Mucosa of descending colon (tissue), 3 donors: ENCODE results near the gene POU2F3. TPM values are rescaled to one million over a fixed set of nuclear protein-coding genes. Genes with fewer than 3 reads are reported as not detected.

Source experiments
- ATAC-seq: fragments of 200-7000 bp; cut with Tn5 transposase; one replicate; pipeline ENCODE4 v1.9.1; 2020; ENCODE audit warnings: mild to moderate bottlenecking, moderate library complexity
- DNase-seq, 3 donors: peaks; one replicate each; pipeline ENCODE4 v3.0.0-alpha.2; 2020
- H3K36me3 ChIP-seq: fragments of 200-600 bp; one replicate; pipeline ENCODE4 v1.8.0; 2021; ENCODE audit warnings: low read depth, mild to moderate bottlenecking
- H3K4me1 ChIP-seq: fragments of 200-600 bp; one replicate; pipeline ENCODE4 v1.8.0; 2021; ENCODE audit warnings: low read depth, mild to moderate bottlenecking
- H3K4me3 ChIP-seq: fragments of 200-600 bp; one replicate; pipeline ENCODE4 v1.8.0; 2021; ENCODE audit warnings: mild to moderate bottlenecking
- H3K9me3 ChIP-seq: fragments of 200-600 bp; one replicate; pipeline ENCODE4 v1.8.0; 2021; ENCODE audit warnings: mild to moderate bottlenecking
- CTCF ChIP-seq: fragments of 200-600 bp; IDR thresholded peaks from one replicate; pipeline ENCODE4 v1.8.0; 2022; ENCODE audit warnings: antibody characterized with exemption, mild to moderate bottlenecking
- intact Hi-C, 2 donors: fragments of 100-400 bp; cut with DNase I in 1 of 2; cut with micrococcal nuclease in 1 of 2; formaldehyde crosslinking; loops; one replicate each; pipeline versions ENCODE4 v1.11.0 to v1.11.1; 2022; cut with DNase I, micrococcal nuclease
- total RNA-seq, 3 donors: library from RNA; stranded (reverse); fragmentation: NEBNext Ultra II Directional in 2 of 3; extraction: Animal tissue kit (Norgen Biotek cat#: 25700) in 2 of 3; gene quantifications; one replicate each; pipeline versions ENCODE4 v1.2.1 to v1.2.4, GENCODE V29; 2021 to 2023
- donor health status: DM: no; HTN: no; CAD: no; lungs with moderate emphysema.
- donor health status: DM: no; HTN: no; CAD: no.
- donor health status: DM: no; HTN: yes; CAD: no.

POU2F3 gene
- total RNA-seq, 3 donors from 2014 or later, result 1.1 to 3.0 (median 2.2) TPM

GRCh38 chr11:120199613-120200012 lies 40.3 kb upstream of the POU2F3 start:
- intact Hi-C loops, result no loop called here
- Histone ChIP-seq H3K36me3 (no peaks in the 10 kb centered on the region), H3K4me3 (no peak overlapping the region), H3K9me3 (no peaks in the 10 kb centered on the region), H3K4me1 (peaks cover 39% of the 10 kb centered on the region)
- DNase-seq (no peak), ATAC-seq (no peak)
- TF ChIP-seq CTCF, result no peak

- Histone ChIP-seq H3K9me3 (no peaks in the 10 kb centered on the region), H3K4me3 (no peak overlapping the region), H3K4me1 (peaks cover 30% of the 10 kb centered on the region), H3K36me3 (no peaks in the 10 kb centered on the region)
- ATAC-seq (no peak), DNase-seq (no peak)
- intact Hi-C loops, result no loop called here
- TF ChIP-seq CTCF, result no peak
Observed at GRCh38 chr11:120200677-120201076, 39.3 kb upstream of the POU2F3 start.

GRCh38 chr11:120201653-120202052 lies 38.3 kb upstream of the POU2F3 start:
- intact Hi-C loops, result no loop called here

GRCh38 chr11:120203626-120204025 lies 36.3 kb upstream of the POU2F3 start:
- Histone ChIP-seq H3K4me1 (peaks cover 15% of the 10 kb centered on the region), H3K9me3 (no peaks in the 10 kb centered on the region), H3K4me3 (no peak overlapping the region), H3K36me3 (no peaks in the 10 kb centered on the region)
- ATAC-seq, result no peak
- no peak for TF ChIP-seq CTCF
- no peak for DNase-seq
- intact Hi-C loops, result no loop called here

More at GRCh38 chr11:120201653-120202052, 38.3 kb upstream of the POU2F3 start:
- peaks cover 21% of the 10 kb centered on the region for H3K4me1 ChIP-seq
- DNase-seq (no peak), ATAC-seq (no peak)
- no peaks in the 10 kb centered on the region for H3K9me3 ChIP-seq
- no peak overlapping the region for H3K4me3 ChIP-seq
- no peaks in the 10 kb centered on the region for H3K36me3 ChIP-seq
- no peak for TF ChIP-seq CTCF

- Histone ChIP-seq H3K36me3 (no peaks in the 10 kb centered on the region), H3K9me3 (no peaks in the 10 kb centered on the region), H3K4me1 (peaks cover 20% of the 10 kb centered on the region), H3K4me3 (no peak overlapping the region)
- no peak for TF ChIP-seq CTCF
- no peak for DNase-seq
- intact Hi-C loops, result no loop called here
- no peak for ATAC-seq
Observed at GRCh38 chr11:120205596-120206161, 34.3 kb upstream of the POU2F3 start.

GRCh38 chr11:120207512-120207911 lies 32.4 kb upstream of the POU2F3 start:
- ATAC-seq, result no peak
- no peak for TF ChIP-seq CTCF
- peaks cover 20% of the 10 kb centered on the region for H3K4me1 ChIP-seq
- H3K4me3 ChIP-seq, result no peak overlapping the region
- intact Hi-C loops, result no loop called here
- H3K36me3 ChIP-seq, result no peaks in the 10 kb centered on the region
- no peaks in the 10 kb centered on the region for H3K9me3 ChIP-seq
- DNase-seq, result no peak
